Renal cortex interstitium (tissue), 15 donors: ENCODE measurements around the gene KNDC1. TPM values are rescaled to one million over a fixed set of nuclear protein-coding genes. Genes with fewer than 3 reads are reported as not detected.
"Not testable (repeated sequence)": the region's sequence is repeated elsewhere in the genome, so short reads cannot be mapped to it uniquely, and the experiment has no call there.

ENCODE experiments used
- DNase-seq, 11 donors: peaks; one replicate each; pipeline ENCODE4 v3.0.0-alpha.2; 2013; ENCODE audit warnings: low read depth in 9 of 11, low spot score in 4 of 11; ENCODE audit errors: extremely low read depth in 1 of 11
- long read RNA-seq, 16 experiments: transcript quantifications; one replicate each; lab custom pipeline, GENCODE V29; 2026
- polyA plus RNA-seq, 3 donors: library from polyadenylated mRNA; unstranded; fragments of 120-200 nt; gene quantifications; one replicate each; pipeline ENCODE4 v1.2.1, GENCODE V29; 2013; ENCODE audit not compliant: insufficient read length in 3 of 3

Gene KNDC1
- 1 to 10 TPM; 4.9 to 9.1 (median 7.8) TPM for polyA plus RNA-seq
- long read RNA-seq, donor 1 = 0 reads
- long read RNA-seq, donor 2 = 0 reads
- long read RNA-seq, donor 3, partial matches to known transcripts = 0 of 1 reads
- long read RNA-seq, donor 3, other reads (novel, unspliced or antisense) = 0 of 1 reads
- long read RNA-seq, donor 4 = 0 reads
- long read RNA-seq, donor 5 = 0 reads
- long read RNA-seq, donor 6 = 0 reads
- long read RNA-seq, donor 7 = 0 reads
- long read RNA-seq, donor 8, partial matches to known transcripts = 0 of 1 reads
- long read RNA-seq, donor 8, other reads (novel, unspliced or antisense) = 0 of 1 reads
- long read RNA-seq, donor 9 = 0 reads
- long read RNA-seq, donor 10, partial matches to known transcripts = 0 of 1 reads
- long read RNA-seq, donor 10, other reads (novel, unspliced or antisense) = 0 of 1 reads
- long read RNA-seq, donor 11 = 0 reads
- long read RNA-seq, donor 12 = 0 reads
- long read RNA-seq, donor 13 = 0 reads
- long read RNA-seq, donor 14 = 0 reads
- long read RNA-seq, donor 15 = 0 reads
- long read RNA-seq, donor 16, partial matches to known transcripts = 0 of 1 reads
- long read RNA-seq, donor 16, other reads (novel, unspliced or antisense) = 0 of 1 reads

GRCh38 chr10:133159950-133160825 lies at the start of gene KNDC1:
TSS of gene KNDC1 (plus strand) at chr10:133160219. CDS start at chr10:133160468, 249 bp downstream.
- DNase-seq = peak in 1 of 11 donors; percentile 55

- DNase-seq = no peak
Measured at GRCh38 chr10:133110609-133111275, 49.3 kb upstream of the KNDC1 start.

- not testable (repeated sequence) for DNase-seq
Measured at GRCh38 chr10:133111640-133112039, 48.4 kb upstream of the KNDC1 start.

GRCh38 chr10:133113146-133113830 lies 46.7 kb upstream of the KNDC1 start:
- no peak for DNase-seq

- DNase-seq = no peak
Measured at GRCh38 chr10:133113847-133114246, 46.2 kb upstream of the KNDC1 start.

GRCh38 chr10:133114251-133114650 lies 45.8 kb upstream of the KNDC1 start:
- DNase-seq = no peak

GRCh38 chr10:133114726-133115452 lies 45.1 kb upstream of the KNDC1 start:
- no peak for DNase-seq

- no peak for DNase-seq
Measured at GRCh38 chr10:133115453-133115842, 44.6 kb upstream of the KNDC1 start.

GRCh38 chr10:133115976-133116375 lies 44.0 kb upstream of the KNDC1 start:
- DNase-seq = no peak

- no peak for DNase-seq
Measured at GRCh38 chr10:133116455-133116854, 43.6 kb upstream of the KNDC1 start.

- no peak for DNase-seq
Measured at GRCh38 chr10:133117036-133117687, 42.9 kb upstream of the KNDC1 start.

GRCh38 chr10:133117688-133118071 lies 42.3 kb upstream of the KNDC1 start:
- DNase-seq = no peak

GRCh38 chr10:133121479-133121878 lies 38.5 kb upstream of the KNDC1 start:
- no peak for DNase-seq

- DNase-seq = no peak
Measured at GRCh38 chr10:133122171-133122935, 37.7 kb upstream of the KNDC1 start.

- no peak for DNase-seq
Measured at GRCh38 chr10:133123050-133123745, 36.8 kb upstream of the KNDC1 start.

GRCh38 chr10:133123746-133124356 lies 36.2 kb upstream of the KNDC1 start:
- no peak for DNase-seq
